SU-DHL-6 (cell line): ENCODE results near the gene IQCH.

Experiments
- H2AFZ ChIP-seq: fragments of 200-600 bp; sonication (generic); 2 replicates; pipeline ENCODE4 v1.6.1; 2014; ENCODE audit warnings: low read depth, mild to moderate bottlenecking, moderate library complexity, mixed read lengths, antibody characterized with exemption, low read length; ENCODE audit not compliant: severe bottlenecking
- H3F3A ChIP-seq: fragments of 200-600 bp; shearing (Covaris generic); 2 replicates; pipeline ENCODE4 v1.6.0; 2016; ENCODE audit warnings: antibody characterized with exemption, mild to moderate bottlenecking; ENCODE audit not compliant: insufficient read depth
- H3K27ac ChIP-seq: fragments of 200-600 bp; sonication (generic); 2 replicates; pipeline ENCODE4 v1.5.1; 2016; ENCODE audit warnings: low read depth, mild to moderate bottlenecking, low read length, moderate library complexity, mixed read lengths
- H3K27me3 ChIP-seq: fragments of 200-600 bp; sonication (generic), shearing (Covaris generic); 2 replicates; pipeline ENCODE4 v1.6.0; 2014; ENCODE audit warnings: mild to moderate bottlenecking, low read length
- H3K36me3 ChIP-seq: fragments of 200-600 bp; sonication (generic); 2 replicates; pipeline ENCODE4 v1.6.1; 2014; ENCODE audit warnings: mild to moderate bottlenecking, low read length, mixed read lengths
- H3K4me2 ChIP-seq: fragments of 300-600, 200-600 bp; shearing (Covaris generic), sonication (generic); 2 replicates; pipeline ENCODE4 v1.6.0; 2014; ENCODE audit warnings: low read length, low read depth, mild to moderate bottlenecking; ENCODE audit not compliant: poor library complexity, severe bottlenecking
- H3K4me3 ChIP-seq: fragments of 200-600 bp; sonication (generic); 2 replicates; pipeline ENCODE4 v1.5.1; 2014; ENCODE audit warnings: antibody characterized with exemption, low read length, mild to moderate bottlenecking, mixed read lengths; ENCODE audit not compliant: insufficient read depth, poor library complexity, severe bottlenecking
- H3K79me2 ChIP-seq: fragments of 200-600 bp; sonication (generic); 2 replicates; pipeline ENCODE4 v1.6.1; 2014; ENCODE audit warnings: mild to moderate bottlenecking, low read length, moderate library complexity; ENCODE audit not compliant: insufficient read depth
- H3K9ac ChIP-seq: fragments of 200-600 bp; sonication (generic); 2 replicates; pipeline ENCODE4 v1.7.0; 2014; ENCODE audit warnings: mild to moderate bottlenecking, low read length
- H3K9me2 ChIP-seq: fragments of 200-600 bp; sonication (generic); replicated peaks from 2 replicates; pipeline ENCODE4 v1.6.1; 2014; ENCODE audit warnings: low read length; ENCODE audit not compliant: insufficient read depth
- H3K9me3 ChIP-seq: fragments of 200-600 bp; sonication (generic); 2 replicates; pipeline ENCODE4 v1.6.1; 2014; ENCODE audit warnings: low read length, mixed read lengths; ENCODE audit not compliant: insufficient read depth
- H4K20me1 ChIP-seq: fragments of 200-600 bp; sonication (generic); 2 replicates; pipeline ENCODE4 v1.6.1; 2014; ENCODE audit warnings: low read depth, mild to moderate bottlenecking, antibody characterized with exemption, low read length, moderate library complexity, mixed read lengths
- EZH2phosphoT487 ChIP-seq: fragments of 200-600 bp; sonication (generic), shearing (Covaris generic); conservative IDR thresholded peaks from 2 replicates; pipeline ENCODE4 v1.6.1; 2018; ENCODE audit warnings: mild to moderate bottlenecking, antibody characterized with exemption, low read length, moderate library complexity, mixed read lengths
- TF ChIP-seq, protein P1 (sequence below): fragments of 200-600 bp; sonication (generic); IDR thresholded peaks from one replicate; pipeline ENCODE4 v1.5.1; 2017; ENCODE audit warnings: antibody characterized with exemption, mild to moderate bottlenecking, low read length, moderate library complexity; ENCODE audit not compliant: insufficient read depth, poor library complexity, severe bottlenecking

IQCH gene

DNA sequence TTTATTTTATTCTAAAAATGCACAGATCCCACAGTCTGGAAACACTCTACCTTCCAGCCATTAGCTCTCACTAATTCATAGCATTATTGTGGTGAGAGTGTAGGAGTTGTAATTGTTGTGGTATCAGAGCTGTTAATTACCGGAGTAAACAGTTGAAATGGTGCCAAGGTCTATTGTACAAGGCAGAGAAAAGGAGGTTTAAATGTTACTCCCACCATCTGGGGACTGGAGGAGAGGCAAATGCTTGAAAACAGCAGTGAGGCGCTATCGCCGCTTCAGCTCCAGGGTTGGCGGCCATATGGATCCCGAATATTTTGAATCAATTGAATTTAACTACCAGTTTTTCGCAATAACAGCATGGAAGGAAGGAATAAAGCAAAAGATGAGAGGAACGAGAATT lies 153.2 kb downstream of the IQCH start:
- TF ChIP-seq, protein P1, sequence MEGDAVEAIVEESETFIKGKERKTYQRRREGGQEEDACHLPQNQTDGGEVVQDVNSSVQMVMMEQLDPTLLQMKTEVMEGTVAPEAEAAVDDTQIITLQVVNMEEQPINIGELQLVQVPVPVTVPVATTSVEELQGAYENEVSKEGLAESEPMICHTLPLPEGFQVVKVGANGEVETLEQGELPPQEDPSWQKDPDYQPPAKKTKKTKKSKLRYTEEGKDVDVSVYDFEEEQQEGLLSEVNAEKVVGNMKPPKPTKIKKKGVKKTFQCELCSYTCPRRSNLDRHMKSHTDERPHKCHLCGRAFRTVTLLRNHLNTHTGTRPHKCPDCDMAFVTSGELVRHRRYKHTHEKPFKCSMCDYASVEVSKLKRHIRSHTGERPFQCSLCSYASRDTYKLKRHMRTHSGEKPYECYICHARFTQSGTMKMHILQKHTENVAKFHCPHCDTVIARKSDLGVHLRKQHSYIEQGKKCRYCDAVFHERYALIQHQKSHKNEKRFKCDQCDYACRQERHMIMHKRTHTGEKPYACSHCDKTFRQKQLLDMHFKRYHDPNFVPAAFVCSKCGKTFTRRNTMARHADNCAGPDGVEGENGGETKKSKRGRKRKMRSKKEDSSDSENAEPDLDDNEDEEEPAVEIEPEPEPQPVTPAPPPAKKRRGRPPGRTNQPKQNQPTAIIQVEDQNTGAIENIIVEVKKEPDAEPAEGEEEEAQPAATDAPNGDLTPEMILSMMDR = no peak
- no peak for TF ChIP-seq EZH2phosphoT487
- Histone ChIP-seq H3K4me2 (no peak overlapping the region), H3K4me3 (no peak overlapping the region), H3K27me3 (no peaks in the 10 kb centered on the region), H3K27ac (no peak overlapping the region), H4K20me1 (no peaks in the 10 kb centered on the region), H3K36me3 (no peaks in the 10 kb centered on the region), H3K9me3 (no peaks in the 10 kb centered on the region), H3K9me2 (no peaks in the 10 kb centered on the region), H3K9ac (no peak overlapping the region), H3F3A (no peaks in the 10 kb centered on the region), H3K79me2 (no peaks in the 10 kb centered on the region), H2AFZ (no peak overlapping the region)

DNA sequence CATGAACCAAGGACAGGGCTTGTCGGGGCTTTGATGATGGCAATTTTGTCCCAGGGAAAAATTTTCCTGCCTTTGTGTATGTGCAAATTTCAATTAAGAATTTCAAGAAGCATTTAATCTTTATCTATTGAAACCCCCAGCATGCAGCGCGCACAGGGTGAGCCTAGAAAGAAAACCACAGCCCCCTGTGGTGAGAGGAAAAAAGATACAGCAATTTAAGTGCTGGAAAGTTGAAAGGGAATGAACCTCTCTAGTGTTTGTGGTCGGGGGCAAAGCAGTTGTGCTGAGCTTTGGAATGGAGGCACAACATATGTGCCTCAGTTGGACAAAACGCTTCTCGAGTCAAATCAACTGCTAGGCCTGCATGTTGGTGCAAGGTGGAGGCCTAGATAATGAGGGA lies 154.6 kb downstream of the IQCH start:
- no peak overlapping the region for H3K4me3 ChIP-seq
- no peaks in the 10 kb centered on the region for H3K27me3 ChIP-seq
- H3K9me2 ChIP-seq = no peaks in the 10 kb centered on the region
- no peak for TF ChIP-seq EZH2phosphoT487
- TF ChIP-seq, protein P1 = no peak
- H4K20me1 ChIP-seq = no peaks in the 10 kb centered on the region
- H3K27ac ChIP-seq = no peak overlapping the region
- H3F3A ChIP-seq = no peaks in the 10 kb centered on the region
- H3K4me2 ChIP-seq = no peak overlapping the region
- H3K9ac ChIP-seq = no peak overlapping the region
- H3K79me2 ChIP-seq = no peaks in the 10 kb centered on the region
- no peak overlapping the region for H2AFZ ChIP-seq
- no peaks in the 10 kb centered on the region for H3K36me3 ChIP-seq
- H3K9me3 ChIP-seq = no peaks in the 10 kb centered on the region

DNA sequence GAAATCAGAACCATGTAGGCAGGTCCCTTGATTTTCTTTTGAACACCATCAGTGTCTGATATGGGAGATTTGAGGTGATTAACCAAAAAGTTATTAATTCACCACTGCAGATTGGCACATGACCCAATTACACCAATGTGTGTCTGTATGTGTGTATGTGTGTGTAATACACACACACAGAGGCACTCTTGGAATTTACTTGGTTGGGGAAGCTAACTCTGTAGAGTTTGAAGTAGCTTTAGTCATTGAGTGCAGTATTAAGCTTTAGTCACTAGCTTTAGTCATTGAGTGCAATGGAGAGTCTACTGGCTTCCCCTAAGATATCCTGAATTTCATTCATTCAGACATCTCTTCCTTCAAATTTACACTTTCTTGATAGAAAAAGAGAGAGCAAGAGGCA lies 156.9 kb downstream of the IQCH start:
- Histone ChIP-seq H3F3A (no peaks in the 10 kb centered on the region), H3K79me2 (no peaks in the 10 kb centered on the region), H3K9me2 (no peaks in the 10 kb centered on the region), H3K4me2 (no peak overlapping the region), H2AFZ (no peak overlapping the region), H3K27ac (no peak overlapping the region), H4K20me1 (no peaks in the 10 kb centered on the region), H3K36me3 (no peaks in the 10 kb centered on the region), H3K4me3 (no peak overlapping the region), H3K27me3 (no peaks in the 10 kb centered on the region), H3K9ac (no peak overlapping the region), H3K9me3 (no peaks in the 10 kb centered on the region)
- TF ChIP-seq, protein P1 = no peak
- no peak for TF ChIP-seq EZH2phosphoT487
